Stimulated activated naive B cell treated with anti-CD40 and anti-IgM and Interleukin-4, amounts not matched to agents 10 μg/mL and 1 μg/mL and 100 μg/mL, for 72 hours (primary cell): ENCODE data around the gene VAC14.

Source experiments
- ATAC-seq, 2 donors: fragments of 150-1000 bp; cut with Tn5 transposase; replicated peaks; 2 replicates each; pipeline ENCODE4 v1.10.0; 2021; ENCODE audit warnings: moderate library complexity in 1 of 2
- DNase-seq: peaks from one replicate; pipeline ENCODE4 v3.0.0; 2021
- H3K27ac Mint-ChIP-seq: one replicate; pipeline ENCODE4 v1.8.0; 2022; ENCODE audit warnings: mild to moderate bottlenecking, mixed read lengths
- H3K27me3 Mint-ChIP-seq, 2 donors: one replicate each; pipeline ENCODE4 v1.8.0; 2022; ENCODE audit warnings: mixed read lengths in 2 of 2
- H3K36me3 Mint-ChIP-seq, 2 donors: one replicate each; pipeline ENCODE4 v1.8.0; 2022; ENCODE audit warnings: mixed read lengths in 2 of 2, mild to moderate bottlenecking in 1 of 2
- H3K4me1 Mint-ChIP-seq, 2 donors: one replicate each; pipeline ENCODE4 v1.8.0; 2022; ENCODE audit warnings: mixed read lengths in 2 of 2, mild to moderate bottlenecking in 1 of 2
- H3K4me3 Mint-ChIP-seq, 2 donors: one replicate each; pipeline ENCODE4 v1.8.0; 2022; ENCODE audit warnings: mild to moderate bottlenecking in 2 of 2, mixed read lengths in 2 of 2, moderate library complexity in 1 of 2
- H3K9me3 Mint-ChIP-seq, 2 donors: one replicate each; pipeline ENCODE4 v1.8.0; 2022; ENCODE audit warnings: mixed read lengths in 2 of 2, mild to moderate bottlenecking in 1 of 2

VAC14 gene

GRCh38 chr16:70701596-70701995 is 99.4 kb downstream of the VAC14 start:
- H3K36me3 Mint-ChIP-seq = peaks cover 30 to 41% of the 10 kb centered on the region in 2 donors
- no peak overlapping the region for H3K4me3 Mint-ChIP-seq
- H3K4me1 Mint-ChIP-seq = peaks cover 9 to 14% of the 10 kb centered on the region in 2 donors
- no peaks in the 10 kb centered on the region for H3K9me3 Mint-ChIP-seq
- no peak for DNase-seq
- H3K27ac Mint-ChIP-seq = no peak overlapping the region
- H3K27me3 Mint-ChIP-seq = no peaks in the 10 kb centered on the region
- no peak for ATAC-seq

- H3K36me3 Mint-ChIP-seq = peaks cover 32 to 43% of the 10 kb centered on the region in 2 donors
- no peak overlapping the region for H3K4me3 Mint-ChIP-seq
- no peaks in the 10 kb centered on the region for H3K27me3 Mint-ChIP-seq
- ATAC-seq (no peak), DNase-seq (no peak)
- no peaks in the 10 kb centered on the region for H3K9me3 Mint-ChIP-seq
- H3K27ac Mint-ChIP-seq = peak overlapping the region; percentile 75
- H3K4me1 Mint-ChIP-seq = peaks cover 9 to 14% of the 10 kb centered on the region in 2 donors
Observed at GRCh38 chr16:70701036-70701435, 99.9 kb downstream of the VAC14 start.

GRCh38 chr16:70700101-70701020 is 100.6 kb downstream of the VAC14 start:
- Mint-ChIP-seq H3K27me3 (no peaks in the 10 kb centered on the region), H3K36me3 (peaks cover 34 to 47% of the 10 kb centered on the region in 2 donors), H3K4me1 (peaks cover 11 to 14% of the 10 kb centered on the region in 2 donors), H3K27ac (no peak overlapping the region), H3K9me3 (no peaks in the 10 kb centered on the region), H3K4me3 (no peak overlapping the region)
- ATAC-seq = peak; percentile 68 to 75
- DNase-seq = no peak

- peaks cover 11 to 14% of the 10 kb centered on the region in 2 donors for H3K4me1 Mint-ChIP-seq
- peaks cover 33 to 50% of the 10 kb centered on the region in 2 donors for H3K36me3 Mint-ChIP-seq
- no peak for ATAC-seq
- H3K27me3 Mint-ChIP-seq = no peaks in the 10 kb centered on the region
- no peak overlapping the region for H3K4me3 Mint-ChIP-seq
- DNase-seq = no peak
- H3K9me3 Mint-ChIP-seq = no peaks in the 10 kb centered on the region
- H3K27ac Mint-ChIP-seq = no peak overlapping the region
Observed at GRCh38 chr16:70699696-70700095, 101.3 kb downstream of the VAC14 start.

- Mint-ChIP-seq H3K9me3 (no peaks in the 10 kb centered on the region), H3K4me1 (peaks cover 11 to 14% of the 10 kb centered on the region in 2 donors), H3K4me3 (no peak overlapping the region), H3K36me3 (peaks cover 33 to 50% of the 10 kb centered on the region in 2 donors), H3K27me3 (no peaks in the 10 kb centered on the region), H3K27ac (no peak overlapping the region)
- DNase-seq = no peak
- no peak for ATAC-seq
Observed at GRCh38 chr16:70698901-70699300, 102.1 kb downstream of the VAC14 start.

GRCh38 chr16:70697594-70698170 is 103.3 kb downstream of the VAC14 start:
- H3K4me1 Mint-ChIP-seq = peaks cover 11 to 14% of the 10 kb centered on the region in 2 donors
- DNase-seq = no peak
- ATAC-seq = no peak
- H3K9me3 Mint-ChIP-seq = no peaks in the 10 kb centered on the region
- no peaks in the 10 kb centered on the region for H3K27me3 Mint-ChIP-seq
- H3K36me3 Mint-ChIP-seq = peaks cover 35 to 54% of the 10 kb centered on the region in 2 donors
- peak overlapping the region; percentile 33 for H3K27ac Mint-ChIP-seq
- no peak overlapping the region for H3K4me3 Mint-ChIP-seq

- H3K36me3 Mint-ChIP-seq = peaks cover 35 to 48% of the 10 kb centered on the region in 2 donors
- no peak for DNase-seq
- no peaks in the 10 kb centered on the region for H3K9me3 Mint-ChIP-seq
- no peak overlapping the region for H3K27ac Mint-ChIP-seq
- no peak overlapping the region for H3K4me3 Mint-ChIP-seq
- ATAC-seq = peak; percentile 19 to 37
- H3K27me3 Mint-ChIP-seq = no peaks in the 10 kb centered on the region
- peaks cover 11 to 14% of the 10 kb centered on the region in 2 donors for H3K4me1 Mint-ChIP-seq
Observed at GRCh38 chr16:70696952-70697593, 103.9 kb downstream of the VAC14 start.

- Mint-ChIP-seq H3K27me3 (no peaks in the 10 kb centered on the region), H3K4me3 (no peak overlapping the region), H3K27ac (peak overlapping the region; percentile 51), H3K36me3 (peaks cover 33 to 41% of the 10 kb centered on the region in 2 donors), H3K9me3 (no peaks in the 10 kb centered on the region), H3K4me1 (peaks cover 11 to 14% of the 10 kb centered on the region in 2 donors)
- ATAC-seq (no peak), DNase-seq (no peak)
Observed at GRCh38 chr16:70696355-70696754, 104.6 kb downstream of the VAC14 start.

- Mint-ChIP-seq H3K4me1 (peaks cover 13 to 14% of the 10 kb centered on the region in 2 donors), H3K4me3 (no peak overlapping the region), H3K36me3 (peaks cover 29 to 42% of the 10 kb centered on the region in 2 donors), H3K27me3 (no peaks in the 10 kb centered on the region), H3K27ac (peak overlapping the region; percentile 72), H3K9me3 (no peaks in the 10 kb centered on the region)
- no peak for DNase-seq
- ATAC-seq = no peak
Observed at GRCh38 chr16:70695331-70696070, 105.5 kb downstream of the VAC14 start.

- DNase-seq (no peak), ATAC-seq (no peak)
- H3K4me3 Mint-ChIP-seq = no peak overlapping the region
- no peaks in the 10 kb centered on the region for H3K9me3 Mint-ChIP-seq
- no peaks in the 10 kb centered on the region for H3K27me3 Mint-ChIP-seq
- peaks cover 26 to 39% of the 10 kb centered on the region in 2 donors for H3K36me3 Mint-ChIP-seq
- no peak overlapping the region for H3K27ac Mint-ChIP-seq
- H3K4me1 Mint-ChIP-seq = peaks cover 13 to 14% of the 10 kb centered on the region in 2 donors
Observed at GRCh38 chr16:70694868-70695218, 106.1 kb downstream of the VAC14 start.

- H3K27me3 Mint-ChIP-seq = no peaks in the 10 kb centered on the region
- no peak overlapping the region for H3K4me3 Mint-ChIP-seq
- H3K36me3 Mint-ChIP-seq = peaks cover 23 to 35% of the 10 kb centered on the region in 2 donors
- DNase-seq = no peak
- no peak for ATAC-seq
- no peaks in the 10 kb centered on the region for H3K9me3 Mint-ChIP-seq
- no peak overlapping the region for H3K27ac Mint-ChIP-seq
- H3K4me1 Mint-ChIP-seq = peaks cover 12 to 14% of the 10 kb centered on the region in 2 donors
Observed at GRCh38 chr16:70694088-70694867, 106.7 kb downstream of the VAC14 start.

GRCh38 chr16:70692873-70693671 is 107.9 kb downstream of the VAC14 start:
- no peak for DNase-seq
- H3K27ac Mint-ChIP-seq = peak overlapping the region; percentile 4
- ATAC-seq = no peak
- no peaks in the 10 kb centered on the region for H3K27me3 Mint-ChIP-seq
- no peaks in the 10 kb centered on the region for H3K9me3 Mint-ChIP-seq
- H3K4me1 Mint-ChIP-seq = peaks cover 9 to 10% of the 10 kb centered on the region in 2 donors
- H3K36me3 Mint-ChIP-seq = peaks cover 16 to 33% of the 10 kb centered on the region in 2 donors
- H3K4me3 Mint-ChIP-seq = no peak overlapping the region
